ENCODE measurements around the gene POGK. TPM values are rescaled to one million over a fixed set of nuclear protein-coding genes. Genes with fewer than 3 reads are reported as not detected.

POGK gene
- total RNA-seq, 1 donor from 2014 or later, result 68.6 TPM

DNA sequence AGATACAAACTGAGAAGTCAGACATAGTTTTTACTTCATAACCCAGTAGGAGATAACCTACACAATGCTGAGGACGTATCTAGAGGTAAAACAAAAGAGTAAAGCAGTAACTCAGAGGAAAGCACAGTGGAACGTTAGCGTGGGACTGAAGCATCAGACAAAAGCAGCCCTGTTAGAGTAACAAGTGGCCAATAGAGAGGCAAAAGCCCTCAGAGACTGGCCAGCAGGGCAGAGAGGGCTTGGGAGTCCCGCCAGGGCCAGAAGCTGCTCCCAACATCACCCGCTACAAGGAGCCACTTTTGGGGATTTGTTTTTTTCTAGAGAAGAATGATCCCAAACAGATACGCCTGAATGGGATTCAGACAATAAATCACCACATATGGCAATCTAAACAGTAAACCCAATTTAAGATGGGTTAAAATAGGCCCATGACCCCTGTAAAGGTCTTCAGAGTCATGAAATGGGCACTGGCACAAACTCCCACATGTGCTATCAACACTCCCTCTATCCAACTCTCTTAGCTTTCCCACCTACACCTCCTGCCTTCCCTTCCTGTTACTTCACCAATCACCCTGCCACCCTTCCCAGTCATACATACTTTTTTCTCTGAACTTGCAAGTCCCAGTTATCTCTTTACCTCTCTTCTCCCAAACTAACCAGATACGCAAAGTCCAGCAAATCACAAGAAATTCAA lies 19.6 kb downstream of the POGK start:
- H3K27me3 ChIP-seq, result no peaks in the 10 kb centered on the region
- TF ChIP-seq, protein P1, sequence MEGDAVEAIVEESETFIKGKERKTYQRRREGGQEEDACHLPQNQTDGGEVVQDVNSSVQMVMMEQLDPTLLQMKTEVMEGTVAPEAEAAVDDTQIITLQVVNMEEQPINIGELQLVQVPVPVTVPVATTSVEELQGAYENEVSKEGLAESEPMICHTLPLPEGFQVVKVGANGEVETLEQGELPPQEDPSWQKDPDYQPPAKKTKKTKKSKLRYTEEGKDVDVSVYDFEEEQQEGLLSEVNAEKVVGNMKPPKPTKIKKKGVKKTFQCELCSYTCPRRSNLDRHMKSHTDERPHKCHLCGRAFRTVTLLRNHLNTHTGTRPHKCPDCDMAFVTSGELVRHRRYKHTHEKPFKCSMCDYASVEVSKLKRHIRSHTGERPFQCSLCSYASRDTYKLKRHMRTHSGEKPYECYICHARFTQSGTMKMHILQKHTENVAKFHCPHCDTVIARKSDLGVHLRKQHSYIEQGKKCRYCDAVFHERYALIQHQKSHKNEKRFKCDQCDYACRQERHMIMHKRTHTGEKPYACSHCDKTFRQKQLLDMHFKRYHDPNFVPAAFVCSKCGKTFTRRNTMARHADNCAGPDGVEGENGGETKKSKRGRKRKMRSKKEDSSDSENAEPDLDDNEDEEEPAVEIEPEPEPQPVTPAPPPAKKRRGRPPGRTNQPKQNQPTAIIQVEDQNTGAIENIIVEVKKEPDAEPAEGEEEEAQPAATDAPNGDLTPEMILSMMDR (IDR thresholded peaks at IDR 0.05), result no peak
- DNase-seq (no peak), ATAC-seq (no peak)
- H3K9me3 ChIP-seq, result no peaks in the 10 kb centered on the region
- H3K4me3 ChIP-seq, result no peak overlapping the region
- intact Hi-C loops (cut with DNase I), result no loop called here
- H3K36me3 ChIP-seq, result peaks cover 96% of the 10 kb centered on the region
- no peaks in the 10 kb centered on the region for H3K4me1 ChIP-seq
- H3K27ac ChIP-seq, result no peak overlapping the region

DNA sequence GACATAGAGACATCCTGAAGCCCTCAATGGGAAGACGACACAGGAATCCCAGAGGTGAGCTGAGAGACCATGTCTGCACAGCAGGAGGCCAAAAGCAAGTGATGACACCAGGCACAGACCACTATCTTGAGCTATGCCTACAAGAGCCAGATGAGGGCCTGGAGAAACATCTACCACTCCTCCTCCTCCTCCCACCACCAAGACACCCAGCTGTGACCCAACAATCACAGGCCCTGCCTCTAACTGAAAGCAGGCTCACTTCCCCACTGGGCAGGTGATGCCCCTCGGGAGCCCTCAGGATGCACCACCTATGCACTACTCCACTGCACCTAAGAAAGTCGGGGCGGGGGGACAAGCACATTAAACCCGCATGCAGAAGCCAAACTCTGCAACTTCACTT lies 20.3 kb downstream of the POGK start:
- TF ChIP-seq, protein P1 (IDR thresholded peaks at IDR 0.05), result no peak
- peaks cover 94% of the 10 kb centered on the region for H3K36me3 ChIP-seq
- H3K9me3 ChIP-seq, result no peaks in the 10 kb centered on the region
- DNase-seq (no peak), ATAC-seq (peak; percentile 19)
- H3K27ac ChIP-seq, result no peak overlapping the region
- H3K4me1 ChIP-seq, result no peaks in the 10 kb centered on the region
- no peak overlapping the region for H3K4me3 ChIP-seq
- intact Hi-C loops (cut with DNase I), result no loop called here
- H3K27me3 ChIP-seq, result no peaks in the 10 kb centered on the region

DNA sequence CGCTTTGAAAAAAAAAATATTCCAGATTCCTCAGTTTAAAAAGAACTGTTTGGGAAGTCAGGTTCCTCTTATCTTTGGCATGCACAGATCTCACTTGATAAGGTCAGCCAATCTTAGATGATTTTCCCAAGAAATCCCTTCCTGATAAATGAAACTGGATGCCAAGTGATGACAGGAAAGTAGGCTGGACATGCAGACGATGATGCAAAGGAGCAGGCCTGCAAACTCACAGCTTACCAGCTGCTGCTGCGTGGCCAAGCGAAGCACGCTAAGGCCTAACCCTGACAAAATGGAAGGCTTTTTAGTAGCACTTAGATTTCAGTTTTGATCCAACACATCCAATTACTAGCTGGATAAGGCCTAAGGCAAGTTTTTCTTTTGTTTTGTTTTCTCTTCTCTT lies 26.7 kb downstream of the POGK start:
- Histone ChIP-seq H3K27ac (no peak overlapping the region), H3K4me3 (no peak overlapping the region), H3K27me3 (no peaks in the 10 kb centered on the region), H3K4me1 (no peaks in the 10 kb centered on the region), H3K9me3 (no peaks in the 10 kb centered on the region), H3K36me3 (peaks cover 37% of the 10 kb centered on the region)
- intact Hi-C loops (cut with DNase I), result no loop called here
- no peak for DNase-seq
- no peak for ATAC-seq
- TF ChIP-seq, protein P1 (IDR thresholded peaks at IDR 0.05), result no peak

DNA sequence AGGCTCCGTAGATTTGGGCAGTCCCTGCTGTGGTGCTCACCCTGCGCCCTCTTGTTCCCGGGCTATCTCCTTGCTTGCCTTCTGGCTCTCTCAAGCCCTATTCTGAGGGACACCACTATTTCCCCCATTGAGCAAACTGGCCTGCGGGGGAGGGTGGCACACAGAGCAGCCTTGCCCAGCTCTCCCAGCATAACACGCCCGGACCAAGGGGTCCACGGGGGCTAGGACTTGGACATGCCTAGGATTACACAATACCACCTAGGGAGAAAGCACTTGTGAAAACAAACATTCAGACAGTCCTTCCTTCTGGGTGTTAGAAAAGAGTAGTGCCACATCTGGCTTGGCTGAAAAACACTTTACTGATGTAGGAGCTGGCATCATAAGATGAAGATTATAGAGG lies 29.4 kb downstream of the POGK start:
- Histone ChIP-seq H3K27me3 (no peaks in the 10 kb centered on the region), H3K27ac (no peak overlapping the region), H3K9me3 (no peaks in the 10 kb centered on the region), H3K36me3 (peaks cover 11% of the 10 kb centered on the region), H3K4me1 (peaks cover 5% of the 10 kb centered on the region), H3K4me3 (no peak overlapping the region)
- TF ChIP-seq, protein P1 (IDR thresholded peaks at IDR 0.05), result no peak
- ATAC-seq (peak; percentile 26), DNase-seq (no peak)
- intact Hi-C loops (cut with DNase I), result no loop called here

DNA sequence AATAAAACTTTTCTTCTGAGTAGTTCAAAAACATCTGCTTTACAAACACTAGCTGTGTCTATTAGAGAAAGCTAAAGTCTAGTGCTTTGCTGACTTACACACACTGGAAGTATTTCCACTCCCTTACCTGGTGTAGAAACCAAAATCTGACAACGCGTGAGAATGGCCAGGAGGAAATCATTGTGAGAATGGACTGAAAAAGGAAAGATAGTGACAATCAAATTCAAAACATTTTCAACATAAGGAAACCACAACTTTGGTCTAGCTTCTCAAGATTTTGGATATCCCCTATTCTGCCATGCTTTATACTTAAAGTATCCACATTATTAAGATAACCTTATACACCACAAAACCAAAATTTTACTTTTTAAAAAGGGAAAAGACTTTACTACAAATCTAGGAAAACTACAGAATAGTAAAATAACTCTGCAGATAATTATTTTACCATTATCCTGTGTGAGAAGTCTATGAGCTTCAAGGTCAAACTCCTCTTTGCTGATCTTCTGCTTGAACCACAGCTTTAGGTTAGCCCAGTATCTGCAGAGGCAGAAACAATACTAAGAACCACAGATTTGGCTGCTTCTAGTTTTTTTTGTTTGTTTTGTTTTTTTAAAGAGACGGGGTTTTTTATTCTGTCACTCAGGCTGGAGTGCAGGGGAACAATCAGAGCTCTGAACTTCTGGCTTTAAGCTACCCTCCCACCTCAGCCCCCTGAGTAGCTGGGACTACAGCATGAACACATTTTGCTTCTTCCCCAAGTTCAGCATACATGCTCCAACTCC lies 30.2 kb downstream of the POGK start:
- peaks cover 8% of the 10 kb centered on the region for H3K4me1 ChIP-seq
- no peak overlapping the region for H3K4me3 ChIP-seq
- no peaks in the 10 kb centered on the region for H3K9me3 ChIP-seq
- intact Hi-C loops (cut with DNase I), result no loop called here
- TF ChIP-seq, protein P1 (IDR thresholded peaks at IDR 0.05), result no peak
- ATAC-seq, result no peak
- peaks cover 4% of the 10 kb centered on the region for H3K36me3 ChIP-seq
- no peaks in the 10 kb centered on the region for H3K27me3 ChIP-seq
- DNase-seq, result no peak
- no peak overlapping the region for H3K27ac ChIP-seq
